Vagina (tissue), 2 donors: ENCODE measurements around the gene ATP8B2.
"Not testable (repeated sequence)": the region's sequence is repeated elsewhere in the genome, so short reads cannot be mapped to it uniquely, and the experiment has no call there.

Experiments
- CTCF ChIP-seq, 3 experiments: fragments of 450-650 bp in 2 of 3; fragments of 200-600 bp in 1 of 3; sonication (generic) in 1 of 3; IDR thresholded peaks; one replicate each; pipeline ENCODE4 v1.5.1; 2017 to 2019; ENCODE audit warnings: antibody characterized with exemption in 3 of 3, mild to moderate bottlenecking in 2 of 3, moderate library complexity in 2 of 3
- POLR2A ChIP-seq, 2 donors: fragments of 450-650 bp; IDR thresholded peaks; one replicate each; pipeline ENCODE4 v1.6.1; 2017; ENCODE audit warnings: antibody characterized with exemption in 2 of 2, mild to moderate bottlenecking in 2 of 2, moderate library complexity in 2 of 2

- not testable (repeated sequence) for TF ChIP-seq CTCF, POLR2A (IDR thresholded peaks at IDR 0.05)
Observed at GRCh38 chr1:154287591-154287990, 37.7 kb upstream of the ATP8B2 start.
